Loucy (cell line): Measurements from ENCODE around the gene USP25.

Experiments used
- H2AFZ ChIP-seq: fragments of 200-600 bp; sonication (generic); 2 replicates; pipeline ENCODE4 v1.6.0; 2016; ENCODE audit warnings: antibody characterized with exemption, mild to moderate bottlenecking, low read length, moderate library complexity
- H3F3A ChIP-seq: fragments of 200-600 bp; 2 replicates; pipeline ENCODE4 v1.6.0; 2016; ENCODE audit warnings: antibody characterized with exemption, low read depth, mild to moderate bottlenecking
- H3K27me3 ChIP-seq: fragments of 200-600 bp; sonication (generic); 2 replicates; pipeline ENCODE4 v1.6.1; 2014; ENCODE audit warnings: low read length, mild to moderate bottlenecking; ENCODE audit not compliant: insufficient read depth, poor library complexity, severe bottlenecking
- H3K36me3 ChIP-seq: fragments of 200-600 bp; sonication (generic); 2 replicates; pipeline ENCODE4 v1.6.1; 2016; ENCODE audit warnings: low read length; ENCODE audit not compliant: insufficient read depth
- H3K4me1 ChIP-seq: fragments of 200-600 bp; sonication (generic); 2 replicates; pipeline ENCODE4 v1.5.1; 2014; ENCODE audit warnings: low read length, mild to moderate bottlenecking; ENCODE audit not compliant: insufficient read depth, poor library complexity, severe bottlenecking
- H3K4me2 ChIP-seq: fragments of 200-600 bp; sonication (generic); 2 replicates; pipeline ENCODE4 v1.6.0; 2014; ENCODE audit warnings: antibody characterized with exemption, low read length, low read depth, mild to moderate bottlenecking; ENCODE audit not compliant: poor library complexity, severe bottlenecking
- H3K4me3 ChIP-seq: fragments of 200-600 bp; sonication (generic); 2 replicates; pipeline ENCODE4 v1.5.1; 2014; ENCODE audit warnings: low read length, mild to moderate bottlenecking, mixed read lengths; ENCODE audit not compliant: poor library complexity, severe bottlenecking
- H3K79me2 ChIP-seq: fragments of 200-600 bp; sonication (generic); 2 replicates; pipeline ENCODE4 v1.6.1; 2014; ENCODE audit warnings: low read length; ENCODE audit not compliant: insufficient read depth
- H3K9ac ChIP-seq: fragments of 200-600 bp; sonication (generic); 2 replicates; pipeline ENCODE4 v1.6.0; 2014; ENCODE audit warnings: mild to moderate bottlenecking, low read depth, low read length, moderate library complexity; ENCODE audit not compliant: poor library complexity, severe bottlenecking
- H3K9me2 ChIP-seq: fragments of 200-600 bp; sonication (generic); replicated peaks from 2 replicates; pipeline ENCODE4 v1.6.1; 2016; ENCODE audit warnings: low read depth, low read length, mixed read lengths
- H3K9me3 ChIP-seq: fragments of 200-600 bp; sonication (generic); 2 replicates; pipeline ENCODE4 v1.6.1; 2014; ENCODE audit warnings: mild to moderate bottlenecking, antibody characterized with exemption, low read length, low read depth; ENCODE audit not compliant: insufficient read depth
- H4K20me1 ChIP-seq: fragments of 200-600 bp; sonication (generic); 2 replicates; pipeline ENCODE4 v1.6.0; 2014; ENCODE audit warnings: antibody characterized with exemption, low read length, mild to moderate bottlenecking; ENCODE audit not compliant: insufficient read depth, poor library complexity, severe bottlenecking
- EZH2phosphoT487 ChIP-seq: fragments of 200-600 bp; IDR thresholded peaks from 2 replicates; pipeline ENCODE4 v1.6.1; 2018; ENCODE audit warnings: antibody characterized with exemption, mild to moderate bottlenecking, moderate library complexity, borderline replicate concordance
- TF ChIP-seq, protein P1 (sequence below): fragments of 200-600 bp; sonication (generic); conservative IDR thresholded peaks from 2 replicates; pipeline ENCODE4 v1.5.1; 2014; ENCODE audit warnings: mild to moderate bottlenecking, antibody characterized with exemption, low read length

USP25 gene

DNA sequence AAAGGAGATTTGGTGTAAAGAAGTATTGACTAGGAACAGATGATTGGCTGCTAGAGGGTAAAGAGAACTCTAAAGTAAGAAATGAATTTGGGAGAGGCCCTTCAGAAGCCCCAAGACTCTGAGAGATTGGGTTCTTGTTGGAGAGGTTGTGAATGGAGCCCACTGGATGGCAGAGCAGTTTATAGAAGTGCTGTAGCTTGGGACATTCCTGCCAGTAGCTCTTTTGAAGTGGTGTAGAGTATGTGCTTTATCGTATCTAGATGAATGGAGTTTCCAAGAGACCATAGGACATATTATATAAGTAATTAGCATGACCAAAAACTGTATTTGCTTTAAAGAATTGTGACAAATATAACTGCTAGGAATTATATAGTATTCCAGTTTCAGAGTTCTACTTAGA is 21.3 kb downstream of the USP25 start:
- Histone ChIP-seq H3K9me3 (no peaks in the 10 kb centered on the region), H3K27me3 (no peaks in the 10 kb centered on the region), H3K79me2 (peaks cover 59% of the 10 kb centered on the region), H3K4me2 (no peak overlapping the region), H3K36me3 (no peaks in the 10 kb centered on the region), H2AFZ (no peak overlapping the region), H4K20me1 (peaks cover 8% of the 10 kb centered on the region), H3F3A (no peaks in the 10 kb centered on the region), H3K4me1 (peaks cover 15% of the 10 kb centered on the region), H3K9ac (no peak overlapping the region), H3K4me3 (no peak overlapping the region), H3K9me2 (no peaks in the 10 kb centered on the region)
- no peak for TF ChIP-seq EZH2phosphoT487
- TF ChIP-seq, protein P1, sequence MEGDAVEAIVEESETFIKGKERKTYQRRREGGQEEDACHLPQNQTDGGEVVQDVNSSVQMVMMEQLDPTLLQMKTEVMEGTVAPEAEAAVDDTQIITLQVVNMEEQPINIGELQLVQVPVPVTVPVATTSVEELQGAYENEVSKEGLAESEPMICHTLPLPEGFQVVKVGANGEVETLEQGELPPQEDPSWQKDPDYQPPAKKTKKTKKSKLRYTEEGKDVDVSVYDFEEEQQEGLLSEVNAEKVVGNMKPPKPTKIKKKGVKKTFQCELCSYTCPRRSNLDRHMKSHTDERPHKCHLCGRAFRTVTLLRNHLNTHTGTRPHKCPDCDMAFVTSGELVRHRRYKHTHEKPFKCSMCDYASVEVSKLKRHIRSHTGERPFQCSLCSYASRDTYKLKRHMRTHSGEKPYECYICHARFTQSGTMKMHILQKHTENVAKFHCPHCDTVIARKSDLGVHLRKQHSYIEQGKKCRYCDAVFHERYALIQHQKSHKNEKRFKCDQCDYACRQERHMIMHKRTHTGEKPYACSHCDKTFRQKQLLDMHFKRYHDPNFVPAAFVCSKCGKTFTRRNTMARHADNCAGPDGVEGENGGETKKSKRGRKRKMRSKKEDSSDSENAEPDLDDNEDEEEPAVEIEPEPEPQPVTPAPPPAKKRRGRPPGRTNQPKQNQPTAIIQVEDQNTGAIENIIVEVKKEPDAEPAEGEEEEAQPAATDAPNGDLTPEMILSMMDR = no peak

DNA sequence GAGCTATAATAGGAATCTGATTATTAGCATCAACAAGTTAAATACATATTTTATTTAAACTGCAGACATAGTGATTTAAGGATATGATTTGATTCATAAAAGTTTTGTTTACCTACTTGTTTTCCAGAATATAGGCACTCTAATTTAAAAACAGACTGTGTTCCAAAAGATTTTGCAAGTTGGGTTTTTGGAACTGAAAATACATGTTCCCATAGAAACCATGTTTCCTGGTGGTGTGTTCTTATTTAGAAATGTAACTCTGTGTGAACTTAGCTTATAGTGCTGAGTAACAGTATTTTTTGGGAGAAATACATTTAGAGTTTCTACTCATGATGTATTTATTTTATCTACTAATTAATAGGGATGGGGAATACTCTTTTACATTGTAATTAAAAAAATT is 21.8 kb downstream of the USP25 start:
- Histone ChIP-seq H4K20me1 (peaks cover 8% of the 10 kb centered on the region), H3K27me3 (no peaks in the 10 kb centered on the region), H3K4me1 (peaks cover 15% of the 10 kb centered on the region), H3K36me3 (no peaks in the 10 kb centered on the region), H3K9ac (no peak overlapping the region), H3F3A (no peaks in the 10 kb centered on the region), H2AFZ (no peak overlapping the region), H3K9me3 (no peaks in the 10 kb centered on the region), H3K79me2 (peaks cover 57% of the 10 kb centered on the region), H3K4me3 (no peak overlapping the region), H3K4me2 (no peak overlapping the region), H3K9me2 (no peaks in the 10 kb centered on the region)
- no peak for TF ChIP-seq EZH2phosphoT487
- TF ChIP-seq, protein P1 = no peak

DNA sequence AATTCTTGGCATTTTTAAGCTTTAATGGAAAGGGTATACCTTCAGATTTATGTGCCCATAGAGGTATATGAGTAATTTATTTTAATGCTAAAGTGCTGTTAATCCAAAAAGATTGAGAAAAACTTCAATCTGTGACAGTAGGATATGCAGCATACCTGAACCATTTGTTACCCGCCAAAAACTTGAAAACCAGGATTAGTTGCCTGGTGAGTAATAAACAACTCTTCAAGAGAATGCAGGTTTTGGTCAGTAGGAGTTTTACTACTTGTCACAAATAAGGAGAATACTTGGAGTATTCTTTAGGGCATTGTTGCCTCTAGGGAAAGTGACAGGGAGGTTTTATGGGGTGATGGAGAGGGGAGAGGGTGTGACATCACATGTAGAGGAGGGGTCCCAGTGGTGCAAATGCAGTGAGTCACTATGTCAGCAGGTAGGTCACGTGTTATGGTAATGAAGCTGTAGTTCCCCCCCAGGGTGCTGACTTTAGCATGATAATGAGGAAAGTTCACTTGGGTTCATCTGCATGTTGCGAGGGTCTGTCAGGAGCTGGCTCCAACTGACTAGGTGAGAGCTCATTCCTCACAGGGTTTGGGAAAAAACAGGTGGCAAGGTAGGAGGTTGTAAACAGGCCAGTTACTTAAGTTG is 23.1 kb downstream of the USP25 start:
- Histone ChIP-seq H3K9me3 (0 out of 2 replicates have a peak, but pooled peaks cover 4% of the 10 kb centered on the region), H3K4me3 (no peak overlapping the region), H4K20me1 (peaks cover 8% of the 10 kb centered on the region), H2AFZ (no peak overlapping the region), H3K4me2 (no peak overlapping the region), H3K36me3 (no peaks in the 10 kb centered on the region), H3K9me2 (no peaks in the 10 kb centered on the region), H3K27me3 (no peaks in the 10 kb centered on the region), H3F3A (no peaks in the 10 kb centered on the region), H3K79me2 (peaks cover 61% of the 10 kb centered on the region), H3K9ac (no peak overlapping the region), H3K4me1 (peaks cover 15% of the 10 kb centered on the region)
- no peak for TF ChIP-seq EZH2phosphoT487
- TF ChIP-seq, protein P1 = no peak
